ENCODE measurements around the gene TCF12. TPM values are rescaled to one million over a fixed set of nuclear protein-coding genes. Genes with fewer than 3 reads are reported as not detected.

The TCF12 gene
- total RNA-seq, 1 donor from 2014 or later = 138 TPM

DNA sequence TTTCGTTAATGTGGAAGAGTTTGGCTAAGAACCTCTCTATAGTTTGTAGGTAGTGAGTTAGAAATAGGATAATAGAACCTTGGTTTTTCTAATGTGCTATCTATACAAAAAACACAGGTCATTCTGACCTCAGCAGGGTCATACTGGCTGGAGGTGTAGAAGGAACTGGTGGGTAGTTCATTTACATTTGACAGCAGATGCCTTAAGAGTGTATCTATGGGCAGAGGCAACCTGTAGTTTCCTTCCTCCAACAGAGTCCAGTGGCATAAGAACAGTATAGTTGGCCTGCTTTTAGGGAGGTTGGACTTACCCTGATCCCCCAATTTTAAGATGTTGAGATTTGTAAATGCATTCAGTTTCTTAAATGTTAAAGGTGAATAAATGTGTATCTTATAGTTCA lies 152.2 kb downstream of the TCF12 start:
- H3K36me3 ChIP-seq = no peaks in the 10 kb centered on the region
- no peak for DNase-seq (ENCODE audit: extremely low spot score in 2 of 2)
- TF ChIP-seq POLR2A (IDR thresholded peaks at IDR 0.05) (no peak), POLR2AphosphoS5 (IDR thresholded peaks at IDR 0.05; ENCODE audit: insufficient read depth in 1 of 2, low read depth in 1 of 2) (no peak)
- TF ChIP-seq, protein P1, sequence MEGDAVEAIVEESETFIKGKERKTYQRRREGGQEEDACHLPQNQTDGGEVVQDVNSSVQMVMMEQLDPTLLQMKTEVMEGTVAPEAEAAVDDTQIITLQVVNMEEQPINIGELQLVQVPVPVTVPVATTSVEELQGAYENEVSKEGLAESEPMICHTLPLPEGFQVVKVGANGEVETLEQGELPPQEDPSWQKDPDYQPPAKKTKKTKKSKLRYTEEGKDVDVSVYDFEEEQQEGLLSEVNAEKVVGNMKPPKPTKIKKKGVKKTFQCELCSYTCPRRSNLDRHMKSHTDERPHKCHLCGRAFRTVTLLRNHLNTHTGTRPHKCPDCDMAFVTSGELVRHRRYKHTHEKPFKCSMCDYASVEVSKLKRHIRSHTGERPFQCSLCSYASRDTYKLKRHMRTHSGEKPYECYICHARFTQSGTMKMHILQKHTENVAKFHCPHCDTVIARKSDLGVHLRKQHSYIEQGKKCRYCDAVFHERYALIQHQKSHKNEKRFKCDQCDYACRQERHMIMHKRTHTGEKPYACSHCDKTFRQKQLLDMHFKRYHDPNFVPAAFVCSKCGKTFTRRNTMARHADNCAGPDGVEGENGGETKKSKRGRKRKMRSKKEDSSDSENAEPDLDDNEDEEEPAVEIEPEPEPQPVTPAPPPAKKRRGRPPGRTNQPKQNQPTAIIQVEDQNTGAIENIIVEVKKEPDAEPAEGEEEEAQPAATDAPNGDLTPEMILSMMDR (IDR thresholded peaks at IDR 0.05) = no peak
- peaks cover 44% of the 10 kb centered on the region for H3K4me1 ChIP-seq
- no peak overlapping the region for H3K4me3 ChIP-seq
- H3K9me3 ChIP-seq = no peaks in the 10 kb centered on the region
- intact Hi-C loops (cut with DNase I) = no loop called here
- no peak overlapping the region for H3K27ac ChIP-seq
- H3K27me3 ChIP-seq = no peaks in the 10 kb centered on the region

DNA sequence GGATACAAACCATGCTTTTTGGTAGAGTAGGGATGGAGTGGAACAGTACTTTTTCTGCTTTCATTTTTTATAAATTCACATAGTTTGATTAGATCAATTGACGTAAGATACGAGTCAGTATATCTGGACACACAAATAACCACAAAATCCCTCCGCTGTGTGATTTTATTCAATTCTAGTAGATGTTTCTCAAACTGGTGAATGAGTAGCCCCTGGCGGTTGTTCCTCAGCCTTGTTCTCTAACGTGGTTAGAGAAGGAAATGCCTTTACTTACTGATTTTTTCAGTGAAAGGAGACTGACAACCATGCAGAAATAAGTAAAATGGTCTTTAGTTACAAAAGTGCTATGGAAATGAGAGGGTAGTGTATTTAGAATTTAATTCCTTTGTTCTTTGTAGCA lies 161.0 kb downstream of the TCF12 start:
- no peak overlapping the region for H3K4me3 ChIP-seq
- no peaks in the 10 kb centered on the region for H3K36me3 ChIP-seq
- intact Hi-C loops (cut with DNase I) = no loop called here

DNA sequence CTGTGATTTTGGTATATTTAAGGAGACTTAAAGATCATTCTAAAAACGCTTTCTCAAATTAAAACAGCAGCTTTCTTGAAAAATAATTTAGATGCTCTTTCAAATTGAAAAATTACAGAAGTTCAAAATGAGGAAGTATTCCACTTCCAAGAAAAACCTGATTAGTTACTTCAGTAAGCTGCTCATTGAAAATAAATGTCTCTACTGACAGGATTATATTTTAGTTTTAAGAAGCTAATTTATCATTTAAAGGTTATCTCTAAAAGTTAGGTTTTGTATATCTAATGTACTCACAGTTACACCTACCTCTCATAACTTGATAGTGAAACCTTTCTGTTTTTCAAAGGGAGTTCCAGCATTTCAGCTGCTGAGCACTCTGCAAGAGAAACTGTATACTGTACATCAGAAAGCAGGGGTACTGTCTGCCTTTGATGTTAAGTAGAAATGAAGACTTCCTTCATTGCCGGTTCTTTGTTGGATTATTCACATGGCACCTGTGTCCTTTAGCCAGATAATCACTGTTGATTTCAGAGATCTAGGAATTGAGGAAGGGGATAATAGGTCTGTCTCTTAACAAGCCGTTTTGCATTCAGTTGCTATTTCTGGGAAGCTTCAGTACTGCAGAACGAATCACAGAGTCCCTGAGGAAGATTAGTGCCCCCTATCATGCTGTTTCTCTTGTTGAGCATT lies 161.6 kb downstream of the TCF12 start:
- Histone ChIP-seq H3K4me3 (no peak overlapping the region), H3K27ac (no peak overlapping the region), H3K4me1 (peaks cover 17% of the 10 kb centered on the region), H3K27me3 (no peaks in the 10 kb centered on the region), H3K36me3 (no peaks in the 10 kb centered on the region), H3K9me3 (no peaks in the 10 kb centered on the region)
- intact Hi-C loops (cut with DNase I) = no loop called here
- no peak for DNase-seq (ENCODE audit: extremely low spot score in 2 of 2)
- no peak for TF ChIP-seq POLR2AphosphoS5 (IDR thresholded peaks at IDR 0.05; ENCODE audit: insufficient read depth in 1 of 2, low read depth in 1 of 2)
- no peak for TF ChIP-seq POLR2A (IDR thresholded peaks at IDR 0.05)
- TF ChIP-seq, protein P1 (IDR thresholded peaks at IDR 0.05) = no peak

More for the DNA sequence above, 161.0 kb downstream of the TCF12 start:
- H3K9me3 ChIP-seq = no peaks in the 10 kb centered on the region
- peaks cover 17% of the 10 kb centered on the region for H3K4me1 ChIP-seq
- no peak for TF ChIP-seq POLR2AphosphoS5 (IDR thresholded peaks at IDR 0.05; ENCODE audit: insufficient read depth in 1 of 2, low read depth in 1 of 2)
- no peak for TF ChIP-seq POLR2A (IDR thresholded peaks at IDR 0.05)
- TF ChIP-seq, protein P1 (IDR thresholded peaks at IDR 0.05) = no peak
- H3K27me3 ChIP-seq = no peaks in the 10 kb centered on the region
- DNase-seq (ENCODE audit: extremely low spot score in 2 of 2) = no peak
- no peak overlapping the region for H3K27ac ChIP-seq

DNA sequence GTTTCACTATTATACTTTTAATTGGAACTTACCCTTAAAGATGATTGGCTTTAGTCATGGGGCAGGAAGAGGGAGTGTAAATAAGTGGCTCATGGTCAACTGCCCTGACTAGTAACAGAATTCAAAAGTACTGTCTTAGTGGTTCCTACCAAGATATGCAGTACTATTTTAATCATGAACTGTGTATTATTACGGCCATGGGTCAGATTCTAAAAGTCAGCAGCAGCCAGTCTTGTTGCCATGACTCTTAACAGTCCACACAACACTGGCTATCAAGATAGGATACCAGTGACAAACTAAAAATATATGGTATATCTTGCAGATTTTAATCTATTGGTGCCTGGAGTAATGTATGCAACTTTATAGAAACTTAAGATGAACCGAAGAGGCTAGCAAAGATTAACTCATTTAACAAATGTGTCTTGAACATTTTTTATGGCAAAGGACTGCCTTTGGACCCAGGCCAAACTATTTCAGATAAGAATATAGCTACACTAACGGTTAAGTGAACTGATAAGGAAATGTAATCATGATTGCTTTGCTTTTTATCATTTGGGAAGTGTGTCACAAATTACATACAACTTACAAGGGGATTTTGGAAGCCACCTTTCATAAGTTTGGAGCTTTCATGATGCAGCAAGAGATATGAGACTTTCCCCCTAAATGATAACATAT lies 163.7 kb downstream of the TCF12 start:
- H3K4me3 ChIP-seq = no peak overlapping the region
- H3K27ac ChIP-seq = no peak overlapping the region
- H3K36me3 ChIP-seq = no peaks in the 10 kb centered on the region
- TF ChIP-seq POLR2A (IDR thresholded peaks at IDR 0.05) = no peak
- H3K4me1 ChIP-seq = peaks cover 17% of the 10 kb centered on the region
- intact Hi-C loops (cut with DNase I) = no loop called here
- H3K9me3 ChIP-seq = no peaks in the 10 kb centered on the region
- no peak for DNase-seq (ENCODE audit: extremely low spot score in 2 of 2)
- no peaks in the 10 kb centered on the region for H3K27me3 ChIP-seq

DNA sequence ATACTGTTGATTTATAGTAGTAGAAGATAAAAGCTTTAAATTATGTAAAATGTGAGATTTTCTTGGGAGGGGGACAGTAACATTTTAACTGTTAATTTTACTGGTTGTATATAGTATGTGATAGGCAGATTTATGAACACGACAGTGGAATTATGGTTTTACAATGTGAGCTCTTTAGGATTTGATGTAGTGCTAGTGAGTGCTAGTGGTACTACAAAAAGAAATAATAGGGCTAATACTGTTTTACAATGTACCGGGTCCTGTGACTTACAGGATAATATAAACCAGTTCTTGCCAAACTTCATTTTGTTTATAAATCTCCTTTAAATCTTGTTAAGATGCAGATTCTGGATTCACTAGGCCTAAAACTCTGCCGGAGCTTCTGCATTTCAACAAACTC lies 165.7 kb downstream of the TCF12 start:
- no peak for DNase-seq (ENCODE audit: extremely low spot score in 2 of 2)
- no peaks in the 10 kb centered on the region for H3K36me3 ChIP-seq
- no peaks in the 10 kb centered on the region for H3K9me3 ChIP-seq
- TF ChIP-seq POLR2AphosphoS5 (IDR thresholded peaks at IDR 0.05; ENCODE audit: insufficient read depth in 1 of 2, low read depth in 1 of 2) (no peak), POLR2A (IDR thresholded peaks at IDR 0.05) (no peak)
- TF ChIP-seq, protein P1 (IDR thresholded peaks at IDR 0.05) = no peak
- H3K27me3 ChIP-seq = no peaks in the 10 kb centered on the region
- no peak overlapping the region for H3K27ac ChIP-seq
- intact Hi-C loops (cut with DNase I) = no loop called here
- no peak overlapping the region for H3K4me3 ChIP-seq
- peaks cover 17% of the 10 kb centered on the region for H3K4me1 ChIP-seq
